ENCODE data around the gene RPUSD1.

The RPUSD1 gene

GRCh38 chr16:797686-798085 is 9.5 kb upstream of the RPUSD1 start:
- DNase-seq: no peak

- peak; percentile 36 to 42 for DNase-seq
These were observed 8.9 kb upstream of the RPUSD1 start for GRCh38 chr16:797120-797420.

DNA sequence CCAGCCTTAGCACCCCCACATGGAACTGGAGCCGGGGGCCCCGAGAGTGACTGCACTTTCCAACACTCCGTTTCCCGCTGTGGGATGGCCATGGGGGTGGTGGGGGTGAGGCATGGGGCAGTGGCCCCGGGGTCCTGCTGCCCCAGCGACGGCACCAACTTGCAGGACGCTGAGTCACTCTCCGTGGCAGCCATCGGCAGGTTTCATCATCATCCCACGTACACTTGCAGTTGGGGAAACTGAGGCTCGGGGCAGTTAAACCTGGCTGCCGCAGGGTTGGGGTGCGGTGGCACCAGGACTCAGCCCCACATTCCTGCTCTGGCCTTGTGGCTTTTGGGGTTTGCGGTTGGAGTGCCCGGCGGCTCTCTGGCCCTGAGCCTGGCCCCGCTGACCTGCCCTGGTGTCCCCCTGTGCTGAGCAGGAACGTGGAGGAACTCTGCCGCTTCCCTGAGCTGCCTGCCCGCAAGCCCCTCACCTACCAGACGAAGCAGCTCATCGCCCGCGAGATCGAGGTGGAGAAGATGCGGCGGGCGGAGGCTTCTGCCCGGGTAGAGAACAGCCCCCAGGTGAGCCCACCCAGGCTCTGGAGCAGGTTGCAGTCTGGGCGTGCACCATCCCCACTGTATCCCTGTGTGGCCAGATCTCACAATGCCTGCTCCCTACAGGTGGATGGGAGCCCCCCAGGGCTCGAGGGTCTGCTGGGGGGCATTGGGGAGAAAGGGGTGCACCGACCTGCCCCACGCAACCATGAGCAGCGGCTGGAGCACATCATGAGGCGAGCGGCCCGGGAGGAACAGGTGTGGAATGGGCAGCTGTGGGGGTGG is 8.3 kb upstream of the RPUSD1 start:
- no peak for DNase-seq

- no peak for DNase-seq
These were observed 7.5 kb upstream of the RPUSD1 start for GRCh38 chr16:795580-796229.

GRCh38 chr16:794853-795466 is 6.8 kb upstream of the RPUSD1 start:
- DNase-seq: no peak

- no peak for DNase-seq
These were observed 6.1 kb upstream of the RPUSD1 start for GRCh38 chr16:794091-794822.

DNA sequence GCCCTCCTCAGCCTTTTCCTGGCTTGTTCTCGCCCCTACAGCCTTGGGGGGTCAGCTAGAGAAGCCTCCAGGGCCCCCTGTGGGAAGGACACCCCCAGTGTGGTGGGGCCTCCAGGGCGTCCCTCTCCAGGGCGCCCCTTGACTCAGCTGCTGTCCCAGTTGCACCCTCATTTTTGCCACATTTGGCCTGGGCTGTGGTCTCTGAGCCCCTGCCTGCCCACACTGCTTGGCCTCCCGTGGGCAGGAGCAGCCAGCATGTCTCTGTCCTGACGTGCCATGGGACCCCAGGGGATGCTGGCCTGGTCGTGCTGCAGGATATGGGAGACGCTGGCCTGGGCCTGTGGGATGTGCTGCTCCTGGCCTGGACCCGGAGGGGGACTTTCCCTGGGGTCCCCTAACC is 5.2 kb upstream of the RPUSD1 start:
- no peak for DNase-seq

DNA sequence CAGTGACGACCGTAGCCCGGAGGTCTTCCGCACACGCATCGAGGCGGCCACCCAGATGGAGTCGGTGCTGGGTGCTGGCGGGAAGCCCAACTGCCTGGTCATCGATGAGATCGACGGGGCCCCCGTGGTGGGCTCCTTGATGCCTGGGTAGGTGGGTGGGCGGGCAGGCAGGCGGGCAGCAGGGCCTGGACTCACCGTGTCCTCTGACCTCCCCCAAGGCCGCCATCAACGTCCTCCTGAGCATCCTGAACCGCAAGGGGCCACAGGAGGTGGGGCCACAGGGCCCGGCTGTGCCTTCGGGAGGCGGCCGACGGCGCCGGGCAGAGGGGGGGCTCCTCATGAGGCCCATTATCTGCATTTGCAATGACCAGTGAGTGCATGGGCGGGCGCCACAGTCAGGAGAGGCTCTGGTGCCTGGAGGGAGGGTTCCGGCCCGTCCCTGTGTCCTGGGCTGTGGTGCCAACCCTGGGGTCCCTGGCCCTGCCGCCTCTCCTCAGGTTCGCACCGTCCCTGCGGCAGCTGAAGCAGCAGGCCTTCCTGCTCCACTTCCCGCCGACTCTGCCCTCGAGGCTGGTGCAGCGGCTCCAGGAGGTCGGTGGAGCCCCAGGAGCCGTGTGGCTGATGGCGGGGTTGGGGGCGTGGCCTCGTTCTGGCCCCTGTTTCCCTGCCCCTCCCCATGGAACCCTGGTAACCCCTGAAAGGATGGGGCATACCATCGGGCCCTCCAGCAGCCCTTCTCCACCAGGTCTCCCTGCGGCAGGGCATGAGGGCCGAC is 4.2 kb upstream of the RPUSD1 start:
- no peak for DNase-seq

- DNase-seq: no peak
These were observed 3.0 kb upstream of the RPUSD1 start for GRCh38 chr16:791131-791530.

GRCh38 chr16:790086-790485 is 1.9 kb upstream of the RPUSD1 start:
- no peak for DNase-seq

GRCh38 chr16:789191-789850 is 1.1 kb upstream of the RPUSD1 start:
- no peak for DNase-seq

GRCh38 chr16:788399-789126 is 382 bp upstream of the RPUSD1 start, which contains the start of gene CHTF18:
CHTF18 (plus strand) TSS chr16:788620; CDS start chr16:788685, 65 bp downstream.
- peak; percentile 93 to 94 for DNase-seq

DNA sequence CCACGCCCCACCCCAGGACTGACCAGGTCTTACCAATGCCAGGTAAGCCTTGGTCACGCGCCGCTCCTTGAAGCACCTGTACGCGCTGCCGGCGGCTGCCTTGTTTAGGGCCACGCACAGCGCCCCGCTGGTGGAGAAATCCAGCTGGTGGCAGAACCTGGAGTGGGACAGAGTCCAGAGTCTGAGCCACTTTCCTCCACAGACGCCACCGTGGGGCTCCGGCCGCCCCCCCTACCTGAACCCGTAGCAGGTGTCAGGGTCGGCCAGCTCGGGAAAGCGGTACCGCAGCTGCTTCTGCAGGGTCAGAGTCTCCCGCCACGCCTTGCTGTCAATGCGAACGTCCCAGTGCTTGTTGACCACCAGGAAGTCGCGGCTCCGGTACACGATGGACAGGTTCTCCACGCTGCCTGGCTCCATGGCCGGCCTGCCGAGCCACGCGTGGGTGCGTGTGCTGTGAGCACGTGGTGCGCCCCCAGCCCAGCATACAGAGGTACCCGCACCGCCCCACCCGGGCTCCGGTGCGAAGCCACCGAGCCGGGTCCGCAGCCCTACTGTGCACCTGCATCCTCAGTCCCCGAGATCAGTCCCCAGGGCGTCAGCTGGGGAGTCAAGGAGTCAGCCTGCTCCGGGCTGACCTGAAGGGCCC is 737 bp downstream of the RPUSD1 start:
- no peak for DNase-seq

DNA sequence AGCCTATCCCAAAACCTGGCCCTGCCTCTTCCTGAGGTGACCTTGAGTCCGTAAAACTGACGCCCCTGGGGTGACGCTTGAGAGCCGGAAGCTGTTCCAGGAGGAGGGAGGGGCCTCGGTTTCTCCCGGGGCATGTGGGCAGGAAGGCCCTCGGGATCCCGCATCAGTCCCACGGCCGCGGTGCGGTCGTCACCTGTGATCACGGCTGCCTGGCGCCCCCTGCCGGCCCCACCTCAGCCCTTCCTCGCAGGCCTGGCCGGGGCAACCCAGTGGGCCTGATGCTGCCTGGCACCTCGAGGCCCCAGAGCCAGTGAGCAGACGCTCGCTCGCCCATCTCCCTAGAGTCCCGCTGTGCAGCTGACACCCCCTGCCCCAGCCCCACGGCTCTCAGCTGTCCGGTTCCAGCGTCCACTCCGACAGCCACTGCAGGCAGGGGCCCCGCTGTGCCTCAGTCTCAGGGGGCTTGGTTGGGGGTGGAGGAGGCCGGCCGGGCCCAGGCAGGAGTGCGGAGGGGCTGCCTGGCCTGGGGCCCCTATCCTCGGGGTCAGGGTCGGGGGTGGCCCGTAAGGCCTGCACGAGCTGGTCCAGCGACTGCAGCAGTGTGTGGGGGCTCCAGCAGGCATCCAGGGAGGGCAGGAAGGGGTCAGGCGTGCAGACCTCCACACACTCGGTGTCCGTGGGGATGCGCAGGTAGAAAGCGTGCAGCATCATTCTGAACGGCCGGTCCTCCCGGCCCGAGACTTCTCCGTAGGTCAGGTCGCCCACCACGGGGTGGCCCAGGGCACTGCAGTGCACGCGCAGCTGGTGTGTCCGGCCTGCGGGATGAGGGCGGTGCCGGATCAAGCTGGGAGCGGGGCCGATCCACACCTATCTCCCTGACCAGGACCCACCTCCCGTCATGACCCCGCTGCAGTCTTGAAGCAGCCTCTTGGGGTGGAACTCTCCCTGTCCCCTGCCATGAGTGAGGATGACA is 2.3 kb downstream of the RPUSD1 start:
- peak; percentile 82 to 84 for DNase-seq

DNA sequence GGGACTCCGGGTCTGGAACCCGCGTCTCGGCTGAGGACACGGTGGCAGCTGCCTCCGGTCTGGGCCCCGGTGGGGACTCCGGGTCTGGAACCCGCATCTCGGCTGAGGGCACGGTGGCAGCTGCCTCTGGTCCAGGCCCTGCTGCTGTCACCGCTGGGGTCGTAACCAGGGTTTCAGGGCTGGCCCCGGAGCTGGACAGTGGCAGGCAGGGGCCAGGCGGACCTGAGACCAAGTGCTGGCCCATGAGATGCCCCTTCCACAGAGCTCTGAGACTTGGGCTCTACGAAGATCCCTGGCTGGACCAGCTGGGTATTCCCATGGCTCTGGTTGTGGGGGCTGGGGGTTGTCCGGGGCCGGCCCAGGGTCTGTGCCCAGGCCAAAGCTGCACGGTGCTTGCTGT is 3.8 kb downstream of the RPUSD1 start:
- DNase-seq: no peak

DNA sequence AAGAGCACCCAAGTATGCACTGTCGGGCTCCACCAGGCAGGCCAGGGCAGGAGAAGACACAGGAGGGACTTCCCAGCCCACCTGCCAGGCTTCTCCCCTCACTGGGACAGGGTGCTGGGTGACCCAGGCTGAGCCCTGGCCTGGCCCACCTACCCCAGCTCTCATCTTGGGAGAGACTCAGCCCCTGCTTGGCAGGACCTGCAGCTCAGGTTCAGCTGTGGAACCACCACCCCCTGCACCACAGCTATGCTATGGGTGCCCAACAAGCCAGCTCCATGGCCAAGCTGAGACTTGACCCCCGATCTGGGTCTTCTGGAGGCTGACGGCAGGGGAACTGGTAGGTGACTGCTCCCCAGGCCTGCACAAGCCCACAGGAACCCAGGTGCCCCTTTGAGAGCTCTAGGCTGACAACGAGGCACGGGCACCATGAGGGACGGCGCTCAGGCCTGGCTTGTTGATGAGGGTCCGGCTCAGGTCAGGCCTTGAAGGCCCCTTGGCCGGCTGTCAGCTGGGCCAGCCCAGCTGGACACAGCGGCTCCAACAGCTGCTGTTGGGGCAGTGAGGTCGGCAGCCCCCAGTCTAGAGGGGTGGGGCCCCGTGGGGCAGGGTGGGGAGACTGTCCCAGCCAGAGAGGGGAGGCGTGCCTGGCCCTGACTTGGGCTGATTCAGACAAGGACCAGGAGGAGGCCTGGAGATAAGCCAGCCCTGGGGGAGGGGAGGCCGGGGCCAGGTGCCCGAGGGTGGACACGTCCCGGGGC is 4.6 kb downstream of the RPUSD1 start:
- no peak for DNase-seq

- no peak for DNase-seq
These were observed 5.3 kb downstream of the RPUSD1 start for GRCh38 chr16:782766-783403.

DNA sequence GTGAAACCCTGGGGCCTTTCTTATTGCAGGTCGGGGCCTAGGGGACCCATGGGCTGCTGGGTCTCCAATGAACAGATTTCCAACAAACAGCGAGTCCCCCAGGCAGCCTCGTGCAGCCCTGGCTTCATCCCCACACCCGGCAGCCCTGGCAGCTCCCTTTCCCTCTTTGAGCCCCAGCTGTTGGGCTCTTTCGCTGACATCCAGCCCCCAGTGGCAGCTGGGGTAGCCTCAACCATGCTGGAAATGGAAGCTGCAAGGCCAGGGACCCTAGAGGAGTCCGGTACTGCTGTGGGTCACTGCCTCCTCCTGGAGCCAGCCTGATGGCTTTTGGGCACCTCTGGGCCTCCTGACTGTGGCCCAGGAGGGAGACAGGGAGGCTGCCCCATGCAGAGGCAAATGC is 5.9 kb downstream of the RPUSD1 start:
- no peak for DNase-seq

Data from activated CD4-positive, alpha-beta T cell treated with anti-CD3 and anti-CD28 coated beads, Interleukin-2, amount 50 U/mL, for 48 hours (primary cell).